Sigmoid colon (tissue), 4 donors: ENCODE measurements around the gene DCANP1.

ENCODE experiments used
- EP300 ChIP-seq, 4 donors: sonication (generic); formaldehyde crosslinking; IDR thresholded peaks; one replicate each; pipeline ENCODE4 v1.6.1; 2017; ENCODE audit warnings: antibody characterized with exemption in 4 of 4
- POLR2A ChIP-seq, 2 donors: fragments of 450-650 bp; IDR thresholded peaks; one replicate each; pipeline ENCODE4 v1.6.1; 2016; ENCODE audit warnings: antibody characterized with exemption in 2 of 2, mild to moderate bottlenecking in 2 of 2, moderate library complexity in 2 of 2

- TF ChIP-seq EP300 (IDR thresholded peaks at IDR 0.05) (no peak), POLR2A (IDR thresholded peaks at IDR 0.05) (no peak)
Observed at GRCh38 chr5:135446615-135447014, 533 bp downstream of the DCANP1 start.
